ENCODE data around the gene NOP56. TPM values are rescaled to one million over a fixed set of nuclear protein-coding genes. Genes with fewer than 3 reads are reported as not detected.

NOP56 gene
- total and polyA plus RNA-seq, 4 donors: 34.2 to 63.7 (median 46.5) TPM

GRCh38 chr20:2603816-2604505 is 48.5 kb upstream of the NOP56 start:
- 72% methylated on average over 7 of the region's 7 CpGs for whole genome bisulfite sequencing
- TF ChIP-seq EGR1 (IDR thresholded peaks at IDR 0.05; ENCODE audit: low read depth in 2 of 2): no peak
- no peak for TF ChIP-seq GABPA (IDR thresholded peaks at IDR 0.05 in 1 of 2, conservative IDR thresholded peaks at IDR 0.05 in 1 of 2)
- no peak for TF ChIP-seq CTCF (IDR thresholded peaks at IDR 0.05; ENCODE audit: low read depth, low read length, missing input control)
- TF ChIP-seq MAX (IDR thresholded peaks at IDR 0.05): no peak
- TF ChIP-seq REST (IDR thresholded peaks at IDR 0.05): no peak
- no peak for TF ChIP-seq RAD21 (IDR thresholded peaks at IDR 0.05)
- no peak for TF ChIP-seq ATF3 (IDR thresholded peaks at IDR 0.05)
- no peak for TF ChIP-seq RXRA (IDR thresholded peaks at IDR 0.05)
- TF ChIP-seq FOXA2 (IDR thresholded peaks at IDR 0.05): no peak
- TF ChIP-seq HNF4A (conservative IDR thresholded peaks at IDR 0.05): no peak
- no peak for TF ChIP-seq YY1 (IDR thresholded peaks at IDR 0.05)
- H3K27me3 ChIP-seq (ENCODE audit: control insufficient read depth in 4 of 4, insufficient read depth in 4 of 4, low read length in 3 of 4): no peaks in the 10 kb centered on the region
- no peak for DNase-seq (ENCODE audit: low spot score)
- peaks cover 4 to 7% (median 6%) of the 10 kb centered on the region in 4 donors for H3K9me3 ChIP-seq (ENCODE audit: control insufficient read depth in 4 of 4, low read length in 3 of 4)
- H3K9ac ChIP-seq (ENCODE audit: low read depth in 1 of 2, low read length in 2 of 2): no peak overlapping the region
- H3K36me3 ChIP-seq (ENCODE audit: control insufficient read depth in 4 of 4, insufficient read depth in 3 of 4, low read depth in 1 of 4, low read length in 3 of 4): no peaks in the 10 kb centered on the region
- H3K27ac ChIP-seq (ENCODE audit: low read depth in 1 of 2, low read length in 2 of 2): no peak overlapping the region
- no peak overlapping the region for H3K4me3 ChIP-seq (ENCODE audit: low read depth in 1 of 3, low read length in 3 of 3)
- no peaks in the 10 kb centered on the region for H3K4me1 ChIP-seq (ENCODE audit: control insufficient read depth in 4 of 4, insufficient read depth in 4 of 4, low read length in 3 of 4)

- TF ChIP-seq GABPA (IDR thresholded peaks at IDR 0.05 in 1 of 2, conservative IDR thresholded peaks at IDR 0.05 in 1 of 2) (no peak), ZBTB33 (IDR thresholded peaks at IDR 0.05) (no peak), FOXA1 (IDR thresholded peaks at IDR 0.05) (no peak), YY1 (IDR thresholded peaks at IDR 0.05) (no peak)
- 46% methylated on average over 3 of the region's 3 CpGs for WGBS
- no peak overlapping the region for H3K4me3 ChIP-seq (ENCODE audit: low read depth in 1 of 3, low read length in 3 of 3)
- H3K4me1 ChIP-seq (ENCODE audit: control insufficient read depth in 4 of 4, insufficient read depth in 4 of 4, low read length in 3 of 4): no peaks in the 10 kb centered on the region
- no peaks in the 10 kb centered on the region for H3K36me3 ChIP-seq (ENCODE audit: control insufficient read depth in 4 of 4, insufficient read depth in 3 of 4, low read depth in 1 of 4, low read length in 3 of 4)
- no peak overlapping the region for H3K27ac ChIP-seq (ENCODE audit: low read depth in 1 of 2, low read length in 2 of 2)
- no peak overlapping the region for H3K9ac ChIP-seq (ENCODE audit: low read depth in 1 of 2, low read length in 2 of 2)
- no peaks in the 10 kb centered on the region for H3K27me3 ChIP-seq (ENCODE audit: control insufficient read depth in 4 of 4, insufficient read depth in 4 of 4, low read length in 3 of 4)
- peaks cover 4 to 7% (median 6%) of the 10 kb centered on the region in 4 donors for H3K9me3 ChIP-seq (ENCODE audit: control insufficient read depth in 4 of 4, low read length in 3 of 4)
- no peak for DNase-seq (ENCODE audit: low spot score)
These were observed 48.0 kb upstream of the NOP56 start for GRCh38 chr20:2604506-2604835.
